ENCODE data around the gene ZBTB11. TPM values are rescaled to one million over a fixed set of nuclear protein-coding genes. Genes with fewer than 3 reads are reported as not detected.
A peak's percentile ranks its signal among the peaks of the same experiment; 100 is the strongest.

ZBTB11 gene
- total and polyA plus RNA-seq, 2 of the 13 experiments (the other 11 are each of a cell fraction or from before 2014, with no cell fraction given) = 5.9 to 18.1 TPM

GRCh38 chr3:101676216-101676764, 642 bp downstream of the ZBTB11 start (continued):
- TF ChIP-seq MEIS1 (CRISPR knock-in tag; IDR thresholded peaks at IDR 0.05; ENCODE audit: borderline replicate concordance) = no peak
- peak; percentile 67; the same call in 1 of the 2 replicates for TF ChIP-seq ZNF337 (CRISPR knock-in tag; IDR thresholded peaks at IDR 0.05; ENCODE audit: borderline replicate concordance, low read depth)
- no peak for TF ChIP-seq HINFP (CRISPR knock-in tag; IDR thresholded peaks at IDR 0.05; ENCODE audit: low read depth)
- TF ChIP-seq CENPT (CRISPR knock-in tag; IDR thresholded peaks at IDR 0.05; ENCODE audit: low read depth) = no peak
- no peak for TF ChIP-seq NCOA1 (CRISPR knock-in tag; IDR thresholded peaks at IDR 0.05)
- TF ChIP-seq NFYC (CRISPR knock-in tag; IDR thresholded peaks at IDR 0.05) = peak; percentile 28; the same call in 1 of the 2 replicates
- no peak for TF ChIP-seq RCOR2 (CRISPR knock-in tag; IDR thresholded peaks at IDR 0.05)
- TF ChIP-seq ZSCAN21 (CRISPR knock-in tag; IDR thresholded peaks at IDR 0.05; ENCODE audit: borderline replicate concordance) = no peak
- TF ChIP-seq REL (CRISPR knock-in tag; conservative IDR thresholded peaks at IDR 0.05) = peak; percentile 86
- 0 out of 2 replicates have a peak, but pooled peaks have one; percentile 27 for TF ChIP-seq RELA (CRISPR knock-in tag; IDR thresholded peaks at IDR 0.05)
- 0 out of 2 replicates have a peak, but pooled peaks have one; percentile 49 for TF ChIP-seq KLF15 (CRISPR knock-in tag; IDR thresholded peaks at IDR 0.05; ENCODE audit: borderline replicate concordance)
- TF ChIP-seq KLF16 (CRISPR knock-in tag; IDR thresholded peaks at IDR 0.05) = peak in 1 of 2 experiments; percentile 26; a peak in 1 of 4 replicates
- TF ChIP-seq ZNF619 (CRISPR knock-in tag; IDR thresholded peaks at IDR 0.05) = 0 out of 2 replicates have a peak, but pooled peaks have one; percentile 52
- TF ChIP-seq PATZ1 (CRISPR knock-in tag; IDR thresholded peaks at IDR 0.05) = peak; percentile 72
- peak; percentile 28; the same call in 1 of the 2 replicates for TF ChIP-seq KDM4B (CRISPR knock-in tag; IDR thresholded peaks at IDR 0.05)
- TF ChIP-seq YEATS2 (CRISPR knock-in tag; IDR thresholded peaks at IDR 0.05; ENCODE audit: borderline replicate concordance) = no peak
- TF ChIP-seq SP140L (CRISPR knock-in tag; IDR thresholded peaks at IDR 0.05; ENCODE audit: borderline replicate concordance) = no peak
- no peak for TF ChIP-seq CERS6 (CRISPR knock-in tag; IDR thresholded peaks at IDR 0.05)
- TF ChIP-seq TEAD2 (CRISPR knock-in tag; IDR thresholded peaks at IDR 0.05) = no peak
- TF ChIP-seq BATF2 (CRISPR knock-in tag; IDR thresholded peaks at IDR 0.05) = peak; percentile 39; the same call in 1 of the 2 replicates
- no peak for TF ChIP-seq SP1 (IDR thresholded peaks at IDR 0.05)
- TF ChIP-seq SP1 (CRISPR knock-in tag; IDR thresholded peaks at IDR 0.05) = peak; percentile 86
- no peak for TF ChIP-seq ZNF644 (CRISPR knock-in tag; IDR thresholded peaks at IDR 0.05; ENCODE audit: low read depth)
- TF ChIP-seq SP4 (CRISPR knock-in tag; IDR thresholded peaks at IDR 0.05) = peak; percentile 83
- peak; percentile 48 to 69; a peak in 3 of 4 replicates for TF ChIP-seq POLR2A (IDR thresholded peaks at IDR 0.05; ENCODE audit: insufficient read depth in 1 of 2, low read depth in 2 of 2, low read length in 2 of 2)
- 0 out of 2 replicates have a peak, but pooled peaks have one; percentile 27 for TF ChIP-seq FOXK1 (CRISPR knock-in tag; IDR thresholded peaks at IDR 0.05; ENCODE audit: borderline replicate concordance, low read depth)
- TF ChIP-seq DR1 (CRISPR knock-in tag; IDR thresholded peaks at IDR 0.05) = no peak
- no peak; the same call in 1 of the 2 replicates for TF ChIP-seq NR1H2 (CRISPR knock-in tag; IDR thresholded peaks at IDR 0.05; ENCODE audit: borderline replicate concordance, low read depth)

Data from HepG2 (cell line).